SK-N-SH treated with all-trans-retinoic acid at 6 μM for 48 hours (cell line): ENCODE data around the gene PPP1CA.

Source experiments
- ATAC-seq: fragments of 200-7000 bp; cut with Tn5 transposase; 3 replicates; pipeline ENCODE4 v1.9.1; 2020; ENCODE audit warnings: mild to moderate bottlenecking, moderate library complexity
- ARNTL ChIP-seq: fragments of 450-650 bp; formaldehyde crosslinking; IDR thresholded peaks from 2 replicates; pipeline ENCODE4 v1.5.0; 2020; ENCODE audit warnings: low read depth, mild to moderate bottlenecking, moderate library complexity, borderline replicate concordance
- BACH2 ChIP-seq: fragments of 250-450 bp; sonication (Bioruptor Pico); IDR thresholded peaks from 2 replicates; pipeline ENCODE4 v1.9.0; 2021; ENCODE audit warnings: mild to moderate bottlenecking, borderline replicate concordance
- CREB5 ChIP-seq: fragments of 250-450 bp; sonication (Bioruptor Pico); IDR thresholded peaks from 2 replicates; pipeline ENCODE4 v1.5.1; 2020; ENCODE audit warnings: low read depth, mild to moderate bottlenecking, moderate library complexity
- CSDC2 ChIP-seq: fragments of 250-450 bp; sonication (Bioruptor Pico); IDR thresholded peaks from 2 replicates; pipeline ENCODE4 v1.5.0; 2020; ENCODE audit warnings: mild to moderate bottlenecking, moderate library complexity
- CSRNP3 ChIP-seq: fragments of 250-450 bp; sonication (Bioruptor Pico); IDR thresholded peaks from 2 replicates; pipeline ENCODE4 v1.5.1; 2021; ENCODE audit warnings: mild to moderate bottlenecking, moderate library complexity
- GLIS3 ChIP-seq: fragments of 250-450 bp; sonication (Bioruptor Pico); IDR thresholded peaks from 2 replicates; pipeline ENCODE4 v1.5.0; 2020; ENCODE audit warnings: mild to moderate bottlenecking, moderate library complexity
- ISL1 ChIP-seq: fragments of 250-450 bp; sonication (Bioruptor Pico); IDR thresholded peaks from 2 replicates; pipeline ENCODE4 v2.1.2; 2022; ENCODE audit warnings: mild to moderate bottlenecking, moderate library complexity
- OSR1 ChIP-seq: fragments of 250-450 bp; sonication (Bioruptor Pico); IDR thresholded peaks from 2 replicates; pipeline ENCODE4 v1.8.0; 2022; ENCODE audit warnings: moderate library complexity, mild to moderate bottlenecking, inconsistent platforms
- PATZ1 ChIP-seq: fragments of 250-450 bp; sonication (Bioruptor Pico); IDR thresholded peaks from 2 replicates; pipeline ENCODE4 v1.8.0; 2020; ENCODE audit warnings: mild to moderate bottlenecking, moderate library complexity, borderline replicate concordance
- POU6F1 ChIP-seq: fragments of 250-450 bp; sonication (Bioruptor Pico); IDR thresholded peaks from 2 replicates; pipeline ENCODE4 v1.8.0; 2021; ENCODE audit warnings: low read depth, mild to moderate bottlenecking, moderate library complexity, borderline replicate concordance
- PPARA ChIP-seq: fragments of 250-450 bp; sonication (Bioruptor Pico); IDR thresholded peaks from 2 replicates; pipeline ENCODE4 v1.5.0; 2020; ENCODE audit warnings: mild to moderate bottlenecking, borderline replicate concordance
- RARB ChIP-seq: fragments of 250-450 bp; sonication (Bioruptor Pico); IDR thresholded peaks from 2 replicates; pipeline ENCODE4 v1.8.0; 2021; ENCODE audit warnings: mild to moderate bottlenecking, moderate library complexity
- SNAI2 ChIP-seq: fragments of 250-450 bp; sonication (Bioruptor Pico); IDR thresholded peaks from 2 replicates; pipeline ENCODE4 v1.5.0; 2020; ENCODE audit warnings: mild to moderate bottlenecking, moderate library complexity
- TCF4 ChIP-seq: fragments of 250-450 bp; sonication (Bioruptor Pico); IDR thresholded peaks from 2 replicates; pipeline ENCODE4 v1.8.0; 2021; ENCODE audit warnings: mild to moderate bottlenecking, moderate library complexity, borderline replicate concordance
- TOX ChIP-seq: fragments of 250-450 bp; sonication (Bioruptor Pico); IDR thresholded peaks from 2 replicates; pipeline ENCODE4 v1.8.0; 2021; ENCODE audit warnings: mild to moderate bottlenecking, moderate library complexity, borderline replicate concordance
- TSHZ2 ChIP-seq: fragments of 250-450 bp; sonication (Bioruptor Pico); IDR thresholded peaks from 2 replicates; pipeline ENCODE4 v1.5.0; 2020; ENCODE audit warnings: mild to moderate bottlenecking, moderate library complexity
- ZC3H10 ChIP-seq: fragments of 250-450 bp; sonication (Bioruptor Pico); IDR thresholded peaks from 2 replicates; pipeline ENCODE4 v1.5.1; 2021; ENCODE audit warnings: mild to moderate bottlenecking, moderate library complexity
- ZFP3 ChIP-seq: fragments of 250-450 bp; sonication (Bioruptor Pico); IDR thresholded peaks from 2 replicates; pipeline ENCODE4 v1.5.0; 2020; ENCODE audit warnings: mild to moderate bottlenecking, moderate library complexity
- ZNF565 ChIP-seq: fragments of 450-650 bp; formaldehyde crosslinking; conservative IDR thresholded peaks from 2 replicates; pipeline ENCODE4 v1.5.0; 2020; ENCODE audit warnings: low read depth, mild to moderate bottlenecking, moderate library complexity
- ZNF70 ChIP-seq: fragments of 450-650 bp; formaldehyde crosslinking; IDR thresholded peaks from 2 replicates; pipeline ENCODE4 v1.5.0; 2020; ENCODE audit warnings: mild to moderate bottlenecking, moderate library complexity

Gene PPP1CA

GRCh38 chr11:67419325-67420049, 17.8 kb upstream of the PPP1CA start:
- no peak for ATAC-seq

More at GRCh38 chr11:67419325-67420049, 17.8 kb upstream of the PPP1CA start:
- TF ChIP-seq ZC3H10 (CRISPR knock-in tag): no peak
- no peak for TF ChIP-seq CSDC2
- TF ChIP-seq RARB (CRISPR knock-in tag): no peak
- TF ChIP-seq ZNF70: no peak
- TF ChIP-seq CREB5 (CRISPR knock-in tag): no peak
- TF ChIP-seq CSRNP3 (CRISPR knock-in tag): no peak
- TF ChIP-seq PPARA (CRISPR knock-in tag): no peak
- TF ChIP-seq ARNTL (CRISPR knock-in tag): no peak
- no peak for TF ChIP-seq BACH2 (CRISPR knock-in tag)
- TF ChIP-seq ZNF565 (CRISPR knock-in tag): no peak
- TF ChIP-seq PATZ1: no peak
- TF ChIP-seq ISL1 (CRISPR knock-in tag): no peak
- no peak for TF ChIP-seq OSR1 (CRISPR knock-in tag)
- TF ChIP-seq ZFP3 (CRISPR knock-in tag): no peak
- TF ChIP-seq TCF4 (CRISPR knock-in tag): no peak
- no peak for TF ChIP-seq TOX
- TF ChIP-seq GLIS3 (CRISPR knock-in tag): no peak
- no peak for TF ChIP-seq TSHZ2 (CRISPR knock-in tag)
- TF ChIP-seq SNAI2 (CRISPR knock-in tag): no peak
- no peak for TF ChIP-seq POU6F1 (CRISPR knock-in tag)
- TF ChIP-seq, all 23 proteins: peak for 0
